GM10266 (cell line): ENCODE data around the gene PLB1.

Experiments used
- DNase-seq: peaks from one replicate; pipeline ENCODE4 v3.0.0; 2012; ENCODE audit errors: extremely low spot score
- TF ChIP-seq, protein P1 (sequence below): IDR thresholded peaks from 2 replicates; pipeline ENCODE4 v1.5.1; 2012; ENCODE audit warnings: mild to moderate bottlenecking, low read depth; ENCODE audit not compliant: control insufficient read depth, insufficient read depth; ENCODE audit errors: missing control alignments

The PLB1 gene

DNA sequence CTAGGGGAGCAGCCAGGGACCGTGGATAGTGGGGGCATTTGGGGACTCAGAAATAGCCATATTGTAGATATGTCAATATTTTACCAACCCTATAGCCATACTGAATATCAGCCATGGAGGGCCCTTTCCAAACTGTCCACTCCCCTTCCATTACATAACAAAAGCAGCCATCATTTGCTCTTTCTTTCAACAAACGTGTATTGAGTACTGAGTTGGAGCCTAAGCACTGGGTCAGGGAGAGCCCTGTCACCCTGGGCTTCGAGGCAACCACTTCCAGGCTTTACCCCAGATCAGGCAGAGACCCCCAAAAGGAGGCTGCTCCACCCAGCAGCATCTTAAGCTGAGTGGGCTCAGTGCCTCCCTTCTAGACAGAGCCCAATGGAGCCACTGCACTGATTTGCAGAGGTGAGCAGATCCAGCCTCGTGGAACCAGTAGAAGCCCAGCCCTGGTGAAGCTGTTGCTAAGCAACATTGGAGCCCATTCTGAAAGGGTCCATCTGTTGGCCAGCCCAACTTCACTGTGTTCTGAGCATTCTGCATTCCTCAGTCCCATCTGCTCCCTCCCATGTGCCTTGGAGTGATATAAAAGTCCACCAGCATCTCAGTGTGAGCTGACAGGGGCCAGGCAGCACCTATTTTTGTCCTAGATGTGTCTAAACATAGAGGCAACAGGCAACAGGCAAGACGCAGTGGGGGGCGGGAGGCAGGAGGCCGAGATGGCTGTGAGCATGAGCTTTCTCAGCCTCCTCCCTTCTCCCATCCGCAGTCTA lies 112.1 kb downstream of the PLB1 start:
- TF ChIP-seq, protein P1, sequence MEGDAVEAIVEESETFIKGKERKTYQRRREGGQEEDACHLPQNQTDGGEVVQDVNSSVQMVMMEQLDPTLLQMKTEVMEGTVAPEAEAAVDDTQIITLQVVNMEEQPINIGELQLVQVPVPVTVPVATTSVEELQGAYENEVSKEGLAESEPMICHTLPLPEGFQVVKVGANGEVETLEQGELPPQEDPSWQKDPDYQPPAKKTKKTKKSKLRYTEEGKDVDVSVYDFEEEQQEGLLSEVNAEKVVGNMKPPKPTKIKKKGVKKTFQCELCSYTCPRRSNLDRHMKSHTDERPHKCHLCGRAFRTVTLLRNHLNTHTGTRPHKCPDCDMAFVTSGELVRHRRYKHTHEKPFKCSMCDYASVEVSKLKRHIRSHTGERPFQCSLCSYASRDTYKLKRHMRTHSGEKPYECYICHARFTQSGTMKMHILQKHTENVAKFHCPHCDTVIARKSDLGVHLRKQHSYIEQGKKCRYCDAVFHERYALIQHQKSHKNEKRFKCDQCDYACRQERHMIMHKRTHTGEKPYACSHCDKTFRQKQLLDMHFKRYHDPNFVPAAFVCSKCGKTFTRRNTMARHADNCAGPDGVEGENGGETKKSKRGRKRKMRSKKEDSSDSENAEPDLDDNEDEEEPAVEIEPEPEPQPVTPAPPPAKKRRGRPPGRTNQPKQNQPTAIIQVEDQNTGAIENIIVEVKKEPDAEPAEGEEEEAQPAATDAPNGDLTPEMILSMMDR = no peak
- DNase-seq = no peak

DNA sequence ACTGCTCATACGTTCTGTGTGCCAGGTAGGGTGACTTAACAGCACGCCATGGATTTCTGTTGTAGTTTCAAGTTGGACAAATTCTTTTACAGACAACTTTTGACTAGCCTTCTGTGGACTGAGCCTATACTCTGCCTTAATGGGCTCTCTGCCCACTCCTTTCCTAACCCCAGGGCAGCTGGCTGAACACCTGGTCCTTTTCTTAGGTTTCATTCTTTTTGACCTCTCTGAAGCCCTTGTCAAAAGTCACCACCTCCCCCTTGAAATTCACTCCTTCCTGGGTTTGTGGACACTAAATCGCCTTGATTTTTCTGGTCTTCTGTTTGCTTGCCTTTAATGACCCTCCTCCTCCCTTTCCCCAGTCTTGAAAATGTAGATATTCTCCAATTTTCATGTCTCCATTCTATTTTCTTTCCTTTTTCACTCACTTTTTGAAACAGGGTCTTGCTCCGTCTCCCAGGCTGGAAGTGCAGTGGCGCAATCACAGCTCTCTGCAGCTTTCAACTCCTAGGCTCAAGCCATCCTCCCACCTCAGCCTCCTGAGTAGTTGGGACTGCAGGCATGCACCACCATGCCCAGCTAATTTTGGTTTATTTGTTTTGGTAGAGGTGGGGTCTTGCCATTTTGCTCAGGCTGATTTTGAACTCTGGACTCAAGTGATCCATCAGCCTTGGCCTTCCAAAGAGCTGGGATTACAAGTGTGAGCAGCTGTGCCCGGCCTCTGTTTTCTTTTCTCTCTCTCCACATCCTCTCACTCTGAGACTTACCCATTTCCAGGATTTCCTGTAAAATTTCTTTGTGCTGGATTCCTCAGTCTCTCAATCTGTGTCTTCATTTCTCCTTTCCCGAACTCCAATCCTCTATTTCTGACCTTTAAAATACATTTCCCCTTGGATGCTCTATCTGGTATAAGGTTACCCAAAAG lies 112.9 kb downstream of the PLB1 start:
- no peak for DNase-seq
- TF ChIP-seq, protein P1 = no peak

DNA sequence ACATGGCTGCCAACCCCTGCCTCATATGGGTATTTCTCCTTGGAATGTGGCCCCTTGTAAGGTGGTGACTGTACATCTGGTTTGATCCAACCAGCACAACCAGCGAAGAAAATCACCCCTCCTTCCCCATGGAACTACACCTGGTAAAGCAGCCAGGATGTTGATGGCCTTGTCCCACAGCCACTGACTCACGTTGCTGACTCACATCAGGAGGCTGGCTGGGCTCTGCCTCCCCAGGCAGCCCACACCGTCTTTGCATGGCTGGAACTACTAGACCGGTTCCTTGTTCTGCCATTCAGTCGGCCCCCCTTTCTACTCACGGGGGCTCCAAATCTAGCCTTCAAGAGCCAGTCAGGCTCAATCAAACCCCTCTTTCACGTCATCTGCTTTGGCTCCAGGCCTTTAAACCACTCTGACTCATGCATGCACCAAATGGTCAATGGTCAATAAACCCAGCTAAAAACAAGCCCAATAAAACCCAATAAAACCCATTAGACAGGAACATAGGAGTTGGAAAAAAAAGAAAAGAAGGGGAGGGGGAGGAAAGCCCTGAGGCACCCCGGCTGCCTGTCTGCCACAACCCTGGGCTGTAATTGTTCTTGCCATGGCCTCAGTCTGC lies 114.8 kb downstream of the PLB1 start:
- DNase-seq = no peak
- TF ChIP-seq, protein P1 = no peak

DNA sequence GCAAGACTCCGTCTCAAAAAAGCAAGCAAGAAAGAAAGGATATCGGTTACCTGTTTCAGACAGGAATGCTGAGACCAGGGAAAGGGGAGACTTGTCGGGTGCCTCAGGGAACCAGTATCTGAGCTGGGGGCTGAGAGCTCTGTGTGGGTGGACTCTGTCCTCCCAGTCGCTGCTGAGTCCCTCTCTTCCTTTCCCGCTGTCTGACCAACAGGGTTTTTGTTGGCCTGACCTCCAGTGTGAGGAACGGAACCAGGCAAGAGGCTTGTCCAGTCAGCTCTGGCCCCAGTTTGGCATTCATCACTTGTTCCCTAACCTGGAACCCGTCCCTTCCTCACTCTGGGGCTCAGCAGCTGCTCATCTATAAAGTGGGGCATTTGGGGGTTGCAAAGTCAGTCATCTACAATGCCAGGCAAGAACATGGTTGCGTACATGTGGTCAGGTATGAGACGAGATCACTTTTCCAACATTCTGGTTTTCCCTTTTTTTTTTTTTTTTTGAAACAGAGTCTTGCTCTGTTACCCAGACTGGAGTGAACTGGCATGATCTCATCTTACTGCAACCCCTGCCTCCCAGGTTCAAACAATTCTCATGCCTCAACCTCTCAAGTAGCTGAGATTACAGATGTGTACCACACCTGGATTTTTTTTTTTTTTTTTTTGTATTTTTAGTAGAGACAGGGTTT lies 116.4 kb downstream of the PLB1 start:
- no peak for DNase-seq
- TF ChIP-seq, protein P1 = no peak

DNA sequence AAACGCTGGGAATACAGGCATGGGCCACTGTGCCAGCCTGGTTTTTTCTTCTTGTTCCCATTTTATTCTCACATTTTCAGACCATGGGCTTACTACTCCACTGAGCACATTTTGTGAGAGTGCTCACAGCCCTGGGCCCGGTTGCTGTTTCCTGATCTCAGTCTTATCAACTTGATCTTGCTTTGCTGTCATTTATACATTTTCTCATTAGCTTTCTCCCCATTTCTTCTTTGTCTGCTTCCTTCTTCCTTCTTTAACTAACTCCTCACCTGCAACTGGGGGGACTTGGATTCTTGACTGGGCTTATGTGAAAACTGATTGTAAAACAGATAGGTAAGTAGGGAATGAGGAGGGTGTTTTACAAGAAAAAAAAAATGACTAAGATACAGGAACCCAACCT lies 117.3 kb downstream of the PLB1 start:
- DNase-seq = no peak

More for the DNA sequence above, 117.3 kb downstream of the PLB1 start:
- TF ChIP-seq, protein P1 = no peak
